CD14-positive monocyte (primary cell): ENCODE data around the gene PLEKHA8. TPM values are rescaled to one million over a fixed set of nuclear protein-coding genes. Genes with fewer than 3 reads are reported as not detected.
A peak's percentile ranks its signal among the peaks of the same experiment; 100 is the strongest.

ENCODE experiments used
- DNase-seq, 3 donors: peaks; one replicate each; pipeline ENCODE4 v3.0.0-alpha.2; 2011 to 2022
- H2AFZ ChIP-seq: 2 replicates; pipeline ENCODE4 v1.6.0; 2012; ENCODE audit warnings: mild to moderate bottlenecking, low read depth, low read length, inconsistent platforms; ENCODE audit not compliant: insufficient read depth, poor library complexity, severe bottlenecking
- H3K27ac ChIP-seq, 2 donors: 1 replicate in 1 of 2; 2 replicates in 1 of 2; pipeline ENCODE4 v1.5.1; 2012 to 2013; ENCODE audit warnings: low read length in 2 of 2, control low read depth in 1 of 2, inconsistent platforms in 1 of 2, low read depth in 1 of 2, mild to moderate bottlenecking in 1 of 2
- H3K27me3 ChIP-seq, 2 donors: one replicate each; pipeline versions ENCODE4 v1.6.0 to v1.6.1; 2011 to 2013; ENCODE audit warnings: low read length in 2 of 2; ENCODE audit not compliant: control insufficient read depth in 2 of 2, insufficient read depth in 2 of 2
- H3K36me3 ChIP-seq, 2 donors: replicated peaks in 1 of 2; 1 replicate in 1 of 2; 2 replicates in 1 of 2; pipeline versions ENCODE4 v1.5.1 to v1.6.1; 2012 to 2013; ENCODE audit warnings: low read length in 2 of 2, control low read depth in 1 of 2, inconsistent platforms in 1 of 2, mild to moderate bottlenecking in 1 of 2; ENCODE audit not compliant: insufficient read depth in 2 of 2, control insufficient read depth in 1 of 2
- H3K4me1 ChIP-seq, 2 donors: 1 replicate in 1 of 2; 2 replicates in 1 of 2; pipeline versions ENCODE4 v1.5.1 to v1.6.1; 2012 to 2013; ENCODE audit warnings: low read length in 2 of 2, control low read depth in 1 of 2, inconsistent platforms in 1 of 2, mild to moderate bottlenecking in 1 of 2, moderate library complexity in 1 of 2; ENCODE audit not compliant: insufficient read depth in 2 of 2, control insufficient read depth in 1 of 2
- H3K4me2 ChIP-seq: replicated peaks from 2 replicates; pipeline ENCODE3; 2012; ENCODE audit warnings: low read length, moderate library complexity, mild to moderate bottlenecking; ENCODE audit not compliant: poor library complexity, severe bottlenecking; ENCODE audit errors: extremely low read depth
- H3K4me3 ChIP-seq, 3 experiments: fragments of 200-600 bp in 1 of 3; sonication (generic) in 1 of 3; replicated peaks in 1 of 3; 1 replicate in 2 of 3; 2 replicates in 1 of 3; pipeline ENCODE4 v1.5.1; 2011 to 2013; ENCODE audit warnings: low read length in 3 of 3, mild to moderate bottlenecking in 3 of 3, control low read depth in 2 of 3, low read depth in 2 of 3, inconsistent platforms in 1 of 3, moderate library complexity in 1 of 3
- H3K79me2 ChIP-seq: 2 replicates; pipeline ENCODE4 v1.6.0; 2012; ENCODE audit warnings: mild to moderate bottlenecking, control low read depth, inconsistent platforms, low read length, moderate library complexity; ENCODE audit not compliant: insufficient read depth
- H3K9ac ChIP-seq: 2 replicates; pipeline ENCODE4 v1.6.0; 2017; ENCODE audit warnings: low read length, mild to moderate bottlenecking; ENCODE audit not compliant: insufficient read depth, poor library complexity, severe bottlenecking
- H3K9me3 ChIP-seq, 2 donors: replicated peaks in 1 of 2; 1 replicate in 1 of 2; 2 replicates in 1 of 2; pipeline versions ENCODE4 v1.5.1 to v1.6.1; 2012 to 2013; ENCODE audit warnings: low read length in 2 of 2, control low read depth in 1 of 2; ENCODE audit not compliant: control insufficient read depth in 1 of 2, insufficient read depth in 1 of 2
- H4K20me1 ChIP-seq: 2 replicates; pipeline ENCODE4 v1.6.0; 2012; ENCODE audit warnings: mild to moderate bottlenecking, low read length, control low read depth, moderate library complexity; ENCODE audit not compliant: insufficient read depth
- H3K27ac Mint-ChIP-seq, 7 donors: one replicate each; pipeline ENCODE4 v1.8.0; 2020; ENCODE audit warnings: mild to moderate bottlenecking in 7 of 7, mixed read lengths in 7 of 7, moderate library complexity in 6 of 7, inconsistent platforms in 2 of 7
- H3K27me3 Mint-ChIP-seq, 3 donors: one replicate each; pipeline ENCODE4 v1.8.0; 2021 to 2022; ENCODE audit warnings: low read depth in 3 of 3, mild to moderate bottlenecking in 3 of 3, mixed read lengths in 3 of 3, moderate library complexity in 3 of 3, inconsistent platforms in 1 of 3
- H3K36me3 Mint-ChIP-seq, 2 donors: one replicate each; pipeline ENCODE4 v1.8.0; 2020; ENCODE audit warnings: mixed read lengths in 2 of 2, inconsistent platforms in 1 of 2, mild to moderate bottlenecking in 1 of 2
- H3K4me1 Mint-ChIP-seq: one replicate; pipeline ENCODE4 v1.8.0; 2020; ENCODE audit warnings: mild to moderate bottlenecking, mixed read lengths
- H3K4me3 Mint-ChIP-seq, 2 donors: one replicate each; pipeline ENCODE4 v1.8.0; 2020; ENCODE audit warnings: mild to moderate bottlenecking in 2 of 2, mixed read lengths in 2 of 2, moderate library complexity in 1 of 2
- H3K9me3 Mint-ChIP-seq, 7 donors: one replicate each; pipeline ENCODE4 v1.8.0; 2020 to 2022; ENCODE audit warnings: mixed read lengths in 7 of 7, mild to moderate bottlenecking in 6 of 7, moderate library complexity in 6 of 7, inconsistent platforms in 2 of 7
- CTCF ChIP-seq: fragments of 200-600 bp; IDR thresholded peaks from one replicate; pipeline ENCODE4 v1.8.0; 2022; ENCODE audit warnings: antibody characterized with exemption, mild to moderate bottlenecking
- WGBS: methylation state at CpG from one replicate; pipeline ENCODE4 v1.1.5; 2013; ENCODE audit warnings: missing lambda C conversion rate; ENCODE audit not compliant: insufficient coverage; 5-methylcytosine and 5-hydroxymethylcytosine counted together
- intact Hi-C, 2 donors: fragments of 100-400 bp; cut with micrococcal nuclease; formaldehyde crosslinking; loops; one replicate each; pipeline versions ENCODE4 v1.15.0 to v1.15.1; 2023
- polyA plus RNA-seq, 3 donors: library from polyadenylated mRNA; depleted of rRNA in 1 of 3; unstranded in 2 of 3; stranded (reverse) in 1 of 3; fragments of 300-500 nt in 2 of 3; fragments of >200 nt in 1 of 3; fragmentation: Illumina TruSeq in 2 of 3; gene quantifications; 1 replicate in 2 of 3; 2 replicates in 1 of 3; pipeline ENCODE4 v1.2.3, GENCODE V29; 2012 to 2021

PLEKHA8 gene
- polyA plus RNA-seq, 3 donors = 2.4 to 2.7 (median 2.6) TPM

GRCh38 chr7:30069096-30069867 is 41.1 kb downstream of the PLEKHA8 start:
- H3K4me3 ChIP-seq = no peak overlapping the region
- TF ChIP-seq CTCF = no peak
- H3K4me1 ChIP-seq = no peaks in the 10 kb centered on the region
- H3K27ac Mint-ChIP-seq = no peak overlapping the region
- no peaks in the 10 kb centered on the region for H3K4me1 Mint-ChIP-seq
- H3K79me2 ChIP-seq = no peaks in the 10 kb centered on the region
- H3K9me3 Mint-ChIP-seq = no peaks in the 10 kb centered on the region
- no peak overlapping the region for H2AFZ ChIP-seq
- H3K4me2 ChIP-seq = no peak overlapping the region
- H3K27ac ChIP-seq = no peak overlapping the region
- peaks cover 0 to 1% (median 0%) of the 10 kb centered on the region in 3 donors for H3K27me3 Mint-ChIP-seq
- H3K36me3 ChIP-seq = peaks cover 2 to 4% of the 10 kb centered on the region in 2 donors
- no peak overlapping the region for H3K4me3 Mint-ChIP-seq
- peaks cover 14 to 18% of the 10 kb centered on the region in 2 donors for H3K36me3 Mint-ChIP-seq
- intact Hi-C loops = loop anchor here in 1 of 2 donors (10.0 kb wide), 2 partner anchors 124 to 184 kb away; no protein-coding TSS in a partner anchor
- 92% methylated on average over 4 of the region's 5 CpGs for WGBS
- no peak for DNase-seq
- no peak overlapping the region for H3K9ac ChIP-seq
- no peaks in the 10 kb centered on the region for H4K20me1 ChIP-seq
- no peaks in the 10 kb centered on the region for H3K27me3 ChIP-seq
- no peaks in the 10 kb centered on the region for H3K9me3 ChIP-seq

GRCh38 chr7:30070052-30070451 is 41.8 kb downstream of the PLEKHA8 start:
- Histone ChIP-seq H3K4me2 (no peak overlapping the region), H3K9me3 (no peaks in the 10 kb centered on the region), H3K27ac (no peak overlapping the region), H4K20me1 (no peaks in the 10 kb centered on the region), H3K4me3 (no peak overlapping the region), H3K9ac (no peak overlapping the region), H3K36me3 (peaks cover 2 to 4% of the 10 kb centered on the region in 2 donors), H3K4me1 (no peaks in the 10 kb centered on the region), H2AFZ (no peak overlapping the region), H3K27me3 (no peaks in the 10 kb centered on the region), H3K79me2 (no peaks in the 10 kb centered on the region)
- no peaks in the 10 kb centered on the region for H3K4me1 Mint-ChIP-seq
- DNase-seq = no peak
- H3K4me3 Mint-ChIP-seq = no peak overlapping the region
- no CpG with 5 or more reads among the region's 1 CpG for WGBS
- H3K36me3 Mint-ChIP-seq = peaks cover 12 to 17% of the 10 kb centered on the region in 2 donors
- H3K27me3 Mint-ChIP-seq = peaks cover 0 to 1% (median 0%) of the 10 kb centered on the region in 3 donors
- no peak for TF ChIP-seq CTCF
- H3K27ac Mint-ChIP-seq = peak overlapping the region in 1 of 7 donors; percentile 52
- intact Hi-C loops = no loop called here
- H3K9me3 Mint-ChIP-seq = no peaks in the 10 kb centered on the region
